Neural cell (in vitro differentiated cells): ENCODE measurements around the gene TRPM6. TPM values are rescaled to one million over a fixed set of nuclear protein-coding genes. Genes with fewer than 3 reads are reported as not detected.

Experiments
- H2AFZ ChIP-seq: fragments of 200-600, 300-800 bp; sonication (generic), shearing (Covaris generic); 2 replicates; pipeline ENCODE4 v1.6.0; 2014; ENCODE audit warnings: low read depth, mild to moderate bottlenecking, antibody characterized with exemption, low read length, moderate library complexity
- H3F3A ChIP-seq: fragments of 200-600 bp; shearing (Covaris generic); 2 replicates; pipeline ENCODE4 v1.6.1; 2016; ENCODE audit warnings: mild to moderate bottlenecking, moderate library complexity, mixed read lengths, antibody characterized with exemption, low read length; ENCODE audit not compliant: insufficient read depth, poor library complexity, severe bottlenecking
- H3K27ac ChIP-seq: fragments of 200-600, 300-800 bp; sonication (generic), shearing (Covaris generic); 2 replicates; pipeline ENCODE4 v1.5.1; 2014; ENCODE audit warnings: mild to moderate bottlenecking, low read length, moderate library complexity
- H3K27me3 ChIP-seq: fragments of 300-800, 200-600 bp; sonication (generic), shearing (Covaris generic); 2 replicates; pipeline ENCODE4 v1.6.0; 2014; ENCODE audit warnings: mild to moderate bottlenecking, low read depth, low read length, moderate library complexity; ENCODE audit not compliant: insufficient read depth
- H3K36me3 ChIP-seq: fragments of 300-800, 200-600 bp; sonication (generic), shearing (Covaris generic); 2 replicates; pipeline ENCODE4 v1.5.1; 2014; ENCODE audit warnings: mild to moderate bottlenecking, antibody characterized with exemption, low read length, moderate library complexity; ENCODE audit not compliant: insufficient read depth
- H3K4me2 ChIP-seq: fragments of 300-800, 200-600 bp; sonication (generic), shearing (Covaris generic); 2 replicates; pipeline ENCODE4 v1.6.0; 2014; ENCODE audit warnings: mild to moderate bottlenecking, low read length
- H3K4me3 ChIP-seq: fragments of 300-800, 200-600 bp; sonication (generic), shearing (Covaris generic); 2 replicates; pipeline ENCODE4 v1.5.1; 2014; ENCODE audit warnings: mild to moderate bottlenecking, low read length, moderate library complexity
- H3K79me2 ChIP-seq: fragments of 200-600 bp; shearing (Covaris generic); replicated peaks from 2 replicates; pipeline ENCODE4 v1.6.0; 2014; ENCODE audit warnings: mild to moderate bottlenecking, low read length, moderate library complexity; ENCODE audit not compliant: insufficient read depth
- H3K9ac ChIP-seq: fragments of 300-800, 200-600 bp; sonication (generic), shearing (Covaris generic); 2 replicates; pipeline ENCODE4 v1.6.1; 2016; ENCODE audit warnings: mild to moderate bottlenecking, low read length, mixed read lengths
- H3K9me2 ChIP-seq: fragments of 200-600 bp; shearing (Covaris generic); 2 replicates; pipeline ENCODE4 v1.6.1; 2016; ENCODE audit warnings: mild to moderate bottlenecking, low read length, mixed read lengths; ENCODE audit not compliant: insufficient read depth
- H3K9me3 ChIP-seq: fragments of 200-600, 300-800 bp; sonication (generic), shearing (Covaris generic); 2 replicates; pipeline ENCODE4 v1.6.1; 2016; ENCODE audit warnings: mild to moderate bottlenecking, mixed run types, low read length, moderate library complexity, mixed read lengths
- H4K20me1 ChIP-seq: fragments of 200-600 bp; shearing (Covaris generic); 2 replicates; pipeline ENCODE4 v1.6.1; 2016; ENCODE audit warnings: mild to moderate bottlenecking, mixed run types; ENCODE audit not compliant: insufficient read depth
- CTCF ChIP-seq: fragments of 450-650 bp; IDR thresholded peaks from 2 replicates; pipeline ENCODE4 v1.5.1; 2014; ENCODE audit warnings: antibody characterized with exemption, mild to moderate bottlenecking, moderate library complexity; ENCODE audit not compliant: poor library complexity, severe bottlenecking
- EP300 ChIP-seq: fragments of 450-650 bp; conservative IDR thresholded peaks from 2 replicates; pipeline ENCODE4 v1.6.1; 2014; ENCODE audit warnings: antibody characterized with exemption, mild to moderate bottlenecking, moderate library complexity; ENCODE audit not compliant: poor library complexity, severe bottlenecking
- EZH2 ChIP-seq: fragments of 200-600, 300-800 bp; shearing (Covaris generic), sonication (generic); IDR thresholded peaks from 2 replicates; pipeline ENCODE4 v1.6.1; 2014; ENCODE audit warnings: antibody characterized with exemption, low read length, borderline replicate concordance, mild to moderate bottlenecking; ENCODE audit not compliant: insufficient read depth, poor library complexity, severe bottlenecking
- MXI1 ChIP-seq: fragments of 450-650 bp; conservative IDR thresholded peaks from 2 replicates; pipeline ENCODE4 v1.6.1; 2014; ENCODE audit warnings: antibody characterized with exemption, mild to moderate bottlenecking; ENCODE audit not compliant: poor library complexity, severe bottlenecking
- POLR2AphosphoS5 ChIP-seq: IDR thresholded peaks from 2 replicates; pipeline ENCODE4 v1.6.1; 2012
- RAD21 ChIP-seq: fragments of 450-650 bp; conservative IDR thresholded peaks from 2 replicates; pipeline ENCODE4 v1.6.1; 2014; ENCODE audit warnings: antibody characterized with exemption, mild to moderate bottlenecking, moderate library complexity
- REST ChIP-seq: IDR thresholded peaks from 2 replicates; pipeline ENCODE4 v1.6.1; 2012; ENCODE audit warnings: borderline replicate concordance
- SMC3 ChIP-seq: fragments of 450-650 bp; conservative IDR thresholded peaks from 2 replicates; pipeline ENCODE4 v1.6.1; 2014; ENCODE audit warnings: antibody characterized with exemption, mild to moderate bottlenecking, moderate library complexity; ENCODE audit not compliant: poor library complexity
- TAF1 ChIP-seq: IDR thresholded peaks from 2 replicates; pipeline ENCODE4 v1.6.1; 2012; ENCODE audit warnings: low read depth
- polyA minus RNA-seq: library from RNA; depleted of rRNA, polyadenylated mRNA; stranded (reverse); fragments of >200 nt; gene quantifications from 2 replicates; pipeline ENCODE4 v1.2.3, GENCODE V29; 2014
- polyA plus RNA-seq: library from polyadenylated mRNA; depleted of rRNA; stranded (reverse); fragments of >200 nt; gene quantifications from 2 replicates; pipeline ENCODE4 v1.2.3, GENCODE V29; 2014

TRPM6 gene, protein sequence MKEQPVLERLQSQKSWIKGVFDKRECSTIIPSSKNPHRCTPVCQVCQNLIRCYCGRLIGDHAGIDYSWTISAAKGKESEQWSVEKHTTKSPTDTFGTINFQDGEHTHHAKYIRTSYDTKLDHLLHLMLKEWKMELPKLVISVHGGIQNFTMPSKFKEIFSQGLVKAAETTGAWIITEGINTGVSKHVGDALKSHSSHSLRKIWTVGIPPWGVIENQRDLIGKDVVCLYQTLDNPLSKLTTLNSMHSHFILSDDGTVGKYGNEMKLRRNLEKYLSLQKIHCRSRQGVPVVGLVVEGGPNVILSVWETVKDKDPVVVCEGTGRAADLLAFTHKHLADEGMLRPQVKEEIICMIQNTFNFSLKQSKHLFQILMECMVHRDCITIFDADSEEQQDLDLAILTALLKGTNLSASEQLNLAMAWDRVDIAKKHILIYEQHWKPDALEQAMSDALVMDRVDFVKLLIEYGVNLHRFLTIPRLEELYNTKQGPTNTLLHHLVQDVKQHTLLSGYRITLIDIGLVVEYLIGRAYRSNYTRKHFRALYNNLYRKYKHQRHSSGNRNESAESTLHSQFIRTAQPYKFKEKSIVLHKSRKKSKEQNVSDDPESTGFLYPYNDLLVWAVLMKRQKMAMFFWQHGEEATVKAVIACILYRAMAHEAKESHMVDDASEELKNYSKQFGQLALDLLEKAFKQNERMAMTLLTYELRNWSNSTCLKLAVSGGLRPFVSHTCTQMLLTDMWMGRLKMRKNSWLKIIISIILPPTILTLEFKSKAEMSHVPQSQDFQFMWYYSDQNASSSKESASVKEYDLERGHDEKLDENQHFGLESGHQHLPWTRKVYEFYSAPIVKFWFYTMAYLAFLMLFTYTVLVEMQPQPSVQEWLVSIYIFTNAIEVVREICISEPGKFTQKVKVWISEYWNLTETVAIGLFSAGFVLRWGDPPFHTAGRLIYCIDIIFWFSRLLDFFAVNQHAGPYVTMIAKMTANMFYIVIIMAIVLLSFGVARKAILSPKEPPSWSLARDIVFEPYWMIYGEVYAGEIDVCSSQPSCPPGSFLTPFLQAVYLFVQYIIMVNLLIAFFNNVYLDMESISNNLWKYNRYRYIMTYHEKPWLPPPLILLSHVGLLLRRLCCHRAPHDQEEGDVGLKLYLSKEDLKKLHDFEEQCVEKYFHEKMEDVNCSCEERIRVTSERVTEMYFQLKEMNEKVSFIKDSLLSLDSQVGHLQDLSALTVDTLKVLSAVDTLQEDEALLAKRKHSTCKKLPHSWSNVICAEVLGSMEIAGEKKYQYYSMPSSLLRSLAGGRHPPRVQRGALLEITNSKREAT (N-terminal part only)
- not detected in 2 replicates for polyA plus RNA-seq
- polyA minus RNA-seq: 0.12 TPM in 1 of 2 replicates, not detected in the other

DNA sequence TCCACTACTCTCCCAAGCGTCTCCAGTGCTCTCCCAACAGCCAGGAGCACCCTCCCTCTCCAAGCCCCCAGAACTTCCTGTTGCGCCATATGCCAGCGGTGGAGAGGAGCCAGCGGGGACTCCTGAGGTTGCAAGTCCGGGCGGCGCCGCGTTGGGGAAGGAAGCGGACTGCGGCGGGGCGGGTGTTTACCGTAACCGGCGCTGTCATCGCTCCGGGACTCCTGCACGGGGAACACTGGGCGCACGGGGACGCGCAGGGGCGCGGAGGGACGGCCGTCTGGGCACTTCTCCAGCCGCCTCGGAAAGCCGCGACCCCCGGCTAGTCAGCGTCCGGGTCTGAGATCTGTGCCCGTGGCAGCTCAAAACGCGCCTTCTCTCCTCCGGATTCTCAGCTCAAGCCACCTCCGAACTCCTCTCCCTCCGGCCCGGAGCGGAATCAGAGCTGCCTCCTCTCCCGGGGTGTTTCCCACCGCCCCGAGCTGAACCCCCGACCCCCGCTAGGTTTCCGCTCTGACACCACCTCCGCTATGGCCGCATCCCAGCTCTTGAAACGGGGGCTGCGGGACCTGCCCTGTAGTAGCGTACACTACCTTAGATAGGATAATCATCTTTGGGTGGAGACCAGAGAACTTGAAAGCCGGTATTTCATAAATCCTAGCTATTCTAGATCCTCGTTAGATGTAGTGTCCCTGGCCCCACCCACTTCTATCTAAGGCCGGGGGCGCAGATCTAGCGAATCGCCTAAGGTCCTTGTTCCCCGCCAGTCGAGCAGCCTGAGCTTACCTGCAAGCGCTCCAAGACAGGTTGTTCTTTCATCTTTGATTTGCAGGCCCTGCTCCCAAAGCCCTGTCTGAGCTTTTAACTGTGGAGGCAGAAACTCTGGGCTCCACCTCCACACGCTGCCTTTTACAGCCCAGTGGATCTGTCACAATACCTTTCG, at the start of gene TRPM6:
TSS of gene TRPM6 (minus strand) at position 881 of the 940 bp plus-strand sequence. CDS start at position 816, 65 bp downstream.
- peak within 1 kb of the TSS; percentile 82 for H3K4me3 ChIP-seq
- no peak for TF ChIP-seq SMC3
- no peak for TF ChIP-seq MXI1
- TF ChIP-seq POLR2AphosphoS5: no peak
- TF ChIP-seq TAF1: no peak
- no peak for TF ChIP-seq REST
- TF ChIP-seq RAD21: no peak
- TF ChIP-seq EP300: no peak
- TF ChIP-seq EZH2: no peak
- no peak for TF ChIP-seq CTCF
- no peaks in the 10 kb centered on the region for H3K9me3 ChIP-seq
- H3F3A ChIP-seq: no peaks in the 10 kb centered on the region
- peak within 1 kb of the TSS; percentile 28 for H3K9ac ChIP-seq
- H3K27ac ChIP-seq: no peak within 1 kb of the TSS
- H3K27me3 ChIP-seq: peaks cover 29% of the 10 kb centered on the region
- no peaks in the 10 kb centered on the region for H3K79me2 ChIP-seq
- H4K20me1 ChIP-seq: no peaks in the 10 kb centered on the region
- no peak within 1 kb of the TSS for H3K4me2 ChIP-seq
- no peaks in the 10 kb centered on the region for H3K36me3 ChIP-seq
- no peaks in the 10 kb centered on the region for H3K9me2 ChIP-seq
- H2AFZ ChIP-seq: peak within 1 kb of the TSS; percentile 6
